Measurements from ENCODE around the gene ST8SIA1. TPM values are rescaled to one million over a fixed set of nuclear protein-coding genes. Genes with fewer than 3 reads are reported as not detected.
"Not testable (repeated sequence)": the region's sequence is repeated elsewhere in the genome, so short reads cannot be mapped to it uniquely, and the experiment has no call there.

The ST8SIA1 gene
- total RNA-seq, 1 donor from 2014 or later, result 0.39 TPM

GRCh38 chr12:22188431-22188830, 146.1 kb downstream of the ST8SIA1 start:
- intact Hi-C loops (cut with micrococcal nuclease), result no loop called here

GRCh38 chr12:22180705-22181104, 153.8 kb downstream of the ST8SIA1 start:
- intact Hi-C loops (cut with micrococcal nuclease), result no loop called here

- intact Hi-C loops (cut with micrococcal nuclease), result no loop called here
Measured at GRCh38 chr12:22173177-22173576, 161.3 kb downstream of the ST8SIA1 start.

GRCh38 chr12:22172501-22172900, 162.0 kb downstream of the ST8SIA1 start:
- intact Hi-C loops (cut with micrococcal nuclease), result no loop called here

GRCh38 chr12:22169376-22169775, 165.1 kb downstream of the ST8SIA1 start:
- intact Hi-C loops (cut with micrococcal nuclease), result no loop called here

- intact Hi-C loops (cut with micrococcal nuclease), result no loop called here
Measured at GRCh38 chr12:22164139-22164538, 170.4 kb downstream of the ST8SIA1 start.

- intact Hi-C loops (cut with micrococcal nuclease), result no loop called here
Measured at GRCh38 chr12:22163594-22163993, 170.9 kb downstream of the ST8SIA1 start.

- intact Hi-C loops (cut with micrococcal nuclease), result no loop called here
Measured at GRCh38 chr12:22160396-22161003, 174.0 kb downstream of the ST8SIA1 start.

GRCh38 chr12:22149286-22149685, 185.2 kb downstream of the ST8SIA1 start:
- intact Hi-C loops (cut with micrococcal nuclease), result not testable (repeated sequence)

GRCh38 chr12:22146686-22147085, 187.8 kb downstream of the ST8SIA1 start:
- intact Hi-C loops (cut with micrococcal nuclease), result not testable (repeated sequence)

Other genes with a start within 250 kb of the ST8SIA1 start
- 49.2 and 54.2 TPM in 2 replicates for gene C2CD5, start 209.8 kb upstream of the ST8SIA1 start, total RNA-seq